Activated CD4-positive, alpha-beta memory T cell treated with anti-CD3 and anti-CD28 coated beads for 36 hours (primary cell): Measurements from ENCODE around the gene MAST2. TPM values are rescaled to one million over a fixed set of nuclear protein-coding genes. Genes with fewer than 3 reads are reported as not detected.

Source experiments
- CTCF ChIA-PET: fragments of 350-600 bp; sonication (Branson Sonifier 250); formaldehyde crosslinking; loops from one replicate; lab custom pipeline; 2021; ENCODE audit warnings: antibody characterized with exemption, inconsistent platforms; lab: Charles Lee
- POLR2A ChIA-PET: fragments of 350-600 bp; sonication (Branson Sonifier 250); formaldehyde crosslinking; loops from one replicate; lab custom pipeline; 2021; ENCODE audit warnings: antibody characterized with exemption; lab: Charles Lee
- DNase-seq: peaks from one replicate; pipeline ENCODE4 v3.0.0-alpha.2; 2020
- H3K27ac Mint-ChIP-seq: one replicate; pipeline ENCODE4 v1.8.0; 2021; ENCODE audit warnings: mixed read lengths
- H3K27me3 Mint-ChIP-seq: one replicate; pipeline ENCODE4 v1.8.0; 2021; ENCODE audit warnings: mixed read lengths
- H3K36me3 Mint-ChIP-seq: one replicate; pipeline ENCODE4 v1.8.0; 2021; ENCODE audit warnings: mixed read lengths
- H3K4me1 Mint-ChIP-seq: one replicate; pipeline ENCODE4 v1.8.0; 2021; ENCODE audit warnings: low read depth, mixed read lengths
- H3K4me3 Mint-ChIP-seq: one replicate; pipeline ENCODE4 v1.8.0; 2021; ENCODE audit warnings: mild to moderate bottlenecking, mixed read lengths
- H3K9me3 Mint-ChIP-seq: one replicate; pipeline ENCODE4 v1.8.0; 2021; ENCODE audit warnings: mixed read lengths
- intact Hi-C: fragments of 100-400 bp; cut with micrococcal nuclease; formaldehyde crosslinking; loops from one replicate; pipeline ENCODE4 v1.15.1; 2023
- total RNA-seq, 2 experiments: library from RNA; stranded (reverse); gene quantifications; one replicate each; pipeline ENCODE4 v1.2.3, GENCODE V29; 2021

Gene MAST2
- total RNA-seq, 2 experiments from 2014 or later, result 25.1 to 26.6 TPM

DNA sequence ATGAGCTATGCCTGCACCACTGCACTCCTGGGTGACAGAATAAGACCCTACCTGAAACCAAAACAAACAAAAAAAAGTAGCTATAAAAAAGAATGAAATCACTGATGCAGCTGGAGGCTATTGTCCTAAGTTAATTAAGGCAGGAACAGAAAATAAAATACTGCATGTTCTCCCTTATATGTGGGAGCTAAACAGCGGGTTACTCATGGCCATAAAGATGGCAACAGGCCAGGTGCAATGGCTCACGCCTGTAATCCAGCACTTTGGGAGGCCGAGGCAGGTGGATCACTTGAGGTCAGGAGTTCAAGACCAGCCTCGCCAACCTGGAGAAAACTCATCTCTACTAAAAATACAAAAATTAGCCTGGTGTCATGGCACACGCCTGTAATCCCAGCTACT lies 176.4 kb downstream of the MAST2 start:
- no peak overlapping the region for H3K27ac Mint-ChIP-seq
- peaks cover 4% of the 10 kb centered on the region for H3K9me3 Mint-ChIP-seq
- DNase-seq, result no peak
- H3K36me3 Mint-ChIP-seq, result peaks cover 3% of the 10 kb centered on the region
- POLR2A ChIA-PET, result no interaction called here
- H3K4me1 Mint-ChIP-seq, result no peaks in the 10 kb centered on the region
- H3K4me3 Mint-ChIP-seq, result no peak overlapping the region
- intact Hi-C loops, result no loop called here
- CTCF ChIA-PET, result interaction anchor here (0.8 kb wide), 1 partner anchor 244 kb away, joined by 3 read pairs; no protein-coding TSS in a partner anchor
- H3K27me3 Mint-ChIP-seq, result no peaks in the 10 kb centered on the region

DNA sequence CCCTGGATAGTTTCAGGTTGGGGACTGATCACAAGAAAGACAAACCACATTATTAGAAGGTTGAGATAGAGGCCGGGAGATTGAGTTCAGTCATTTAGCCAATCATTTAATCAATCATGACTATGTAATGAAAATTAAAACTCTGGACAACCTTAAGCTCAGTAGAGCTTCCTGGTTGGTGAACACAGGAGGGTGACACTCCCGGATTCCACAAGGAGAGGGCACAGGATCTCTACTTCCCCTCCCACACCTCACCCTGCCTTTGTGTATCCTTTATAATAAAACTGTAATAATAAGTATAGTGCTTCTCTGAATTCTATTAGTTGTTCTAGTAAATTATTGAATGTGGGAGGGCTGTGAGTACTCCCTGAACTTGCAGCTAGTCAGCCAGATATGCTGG lies 178.9 kb downstream of the MAST2 start:
- Mint-ChIP-seq H3K27me3 (no peaks in the 10 kb centered on the region), H3K36me3 (peaks cover 3% of the 10 kb centered on the region), H3K27ac (no peak overlapping the region), H3K4me3 (no peak overlapping the region), H3K4me1 (no peaks in the 10 kb centered on the region), H3K9me3 (peaks cover 4% of the 10 kb centered on the region)
- ChIA-PET CTCF (no interaction called here), POLR2A (no interaction called here)
- no peak for DNase-seq
- intact Hi-C loops, result no loop called here

DNA sequence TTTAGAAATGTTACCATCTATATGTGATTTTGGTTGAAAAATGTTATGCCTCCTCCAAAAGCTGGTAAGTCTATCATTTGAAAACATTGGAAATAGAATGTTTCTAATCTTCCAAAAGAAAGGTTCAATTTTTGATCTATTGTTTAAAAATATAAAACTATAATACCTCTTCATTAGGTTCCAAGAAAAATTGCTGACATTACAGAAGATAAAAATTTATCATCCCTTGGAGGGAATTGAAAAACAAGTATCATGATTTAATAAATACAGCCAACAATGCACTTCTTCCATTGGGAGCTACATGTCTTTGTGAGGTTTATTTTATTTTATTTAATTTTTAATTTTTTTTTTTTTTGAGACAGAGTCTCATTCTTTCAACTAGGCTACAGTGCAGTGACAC lies 180.6 kb downstream of the MAST2 start:
- Mint-ChIP-seq H3K4me3 (no peak overlapping the region), H3K4me1 (no peaks in the 10 kb centered on the region), H3K36me3 (peaks cover 3% of the 10 kb centered on the region), H3K27me3 (no peaks in the 10 kb centered on the region), H3K27ac (no peak overlapping the region), H3K9me3 (peaks cover 4% of the 10 kb centered on the region)
- POLR2A ChIA-PET, result no interaction called here
- intact Hi-C loops, result no loop called here
- no peak for DNase-seq
- CTCF ChIA-PET, result no interaction called here

- Mint-ChIP-seq H3K36me3 (peaks cover 3% of the 10 kb centered on the region), H3K9me3 (no peaks in the 10 kb centered on the region), H3K27me3 (no peaks in the 10 kb centered on the region), H3K4me3 (no peak overlapping the region), H3K4me1 (peaks cover 2% of the 10 kb centered on the region), H3K27ac (no peak overlapping the region)
- POLR2A ChIA-PET, result no interaction called here
- CTCF ChIA-PET, result no interaction called here
- intact Hi-C loops, result no loop called here
- DNase-seq, result no peak
Measured at GRCh38 chr1:45987204-45987603, 183.8 kb downstream of the MAST2 start.

GRCh38 chr1:45989249-45989648 lies 185.8 kb downstream of the MAST2 start:
- CTCF ChIA-PET, result no interaction called here
- no peak for DNase-seq
- peaks cover 2% of the 10 kb centered on the region for H3K4me1 Mint-ChIP-seq
- intact Hi-C loops, result no loop called here
- H3K4me3 Mint-ChIP-seq, result no peak overlapping the region
- no peaks in the 10 kb centered on the region for H3K9me3 Mint-ChIP-seq
- no peak overlapping the region for H3K27ac Mint-ChIP-seq
- peaks cover 3% of the 10 kb centered on the region for H3K36me3 Mint-ChIP-seq
- POLR2A ChIA-PET, result no interaction called here
- no peaks in the 10 kb centered on the region for H3K27me3 Mint-ChIP-seq

GRCh38 chr1:45994423-45994822 lies 191.0 kb downstream of the MAST2 start:
- CTCF ChIA-PET, result no interaction called here
- Mint-ChIP-seq H3K27ac (no peak overlapping the region), H3K4me1 (no peaks in the 10 kb centered on the region), H3K36me3 (peaks cover 3% of the 10 kb centered on the region), H3K27me3 (no peaks in the 10 kb centered on the region), H3K4me3 (no peak overlapping the region), H3K9me3 (no peaks in the 10 kb centered on the region)
- intact Hi-C loops, result no loop called here
- DNase-seq, result no peak
- POLR2A ChIA-PET, result no interaction called here

- DNase-seq, result no peak
- no peaks in the 10 kb centered on the region for H3K9me3 Mint-ChIP-seq
- intact Hi-C loops, result no loop called here
- CTCF ChIA-PET, result no interaction called here
- H3K27ac Mint-ChIP-seq, result no peak overlapping the region
- POLR2A ChIA-PET, result no interaction called here
- no peak overlapping the region for H3K4me3 Mint-ChIP-seq
- H3K36me3 Mint-ChIP-seq, result peaks cover 6% of the 10 kb centered on the region
- no peaks in the 10 kb centered on the region for H3K4me1 Mint-ChIP-seq
- no peaks in the 10 kb centered on the region for H3K27me3 Mint-ChIP-seq
Measured at GRCh38 chr1:45995298-45995697, 191.9 kb downstream of the MAST2 start.

GRCh38 chr1:45998020-45998617 lies 194.7 kb downstream of the MAST2 start:
- Mint-ChIP-seq H3K27ac (no peak overlapping the region), H3K4me3 (no peak overlapping the region), H3K27me3 (no peaks in the 10 kb centered on the region), H3K9me3 (no peaks in the 10 kb centered on the region), H3K36me3 (peaks cover 3% of the 10 kb centered on the region), H3K4me1 (no peaks in the 10 kb centered on the region)
- POLR2A ChIA-PET, result interaction anchor here (0.5 kb wide), 1 partner anchor 326 kb away, joined by 3 read pairs; no protein-coding TSS in a partner anchor
- intact Hi-C loops, result no loop called here
- CTCF ChIA-PET, result no interaction called here
- no peak for DNase-seq

DNA sequence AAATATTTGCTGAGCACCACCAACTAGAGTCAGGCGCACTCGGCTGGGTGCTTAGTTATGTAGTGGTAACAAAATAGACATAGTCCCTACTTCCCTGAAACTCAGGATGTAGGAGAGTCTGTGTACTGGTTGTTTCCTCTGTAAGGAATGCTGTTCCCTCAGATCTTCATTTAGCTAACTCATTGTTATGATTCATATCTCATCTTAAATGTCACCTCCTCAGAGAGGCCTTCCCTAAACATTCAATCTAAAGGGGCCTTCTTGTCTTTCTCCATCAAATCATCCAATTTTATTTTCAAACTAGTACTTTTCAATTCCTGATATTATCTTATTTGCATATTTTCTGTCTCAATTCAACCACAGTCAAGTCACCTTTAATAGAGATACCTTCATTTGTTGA lies 196.1 kb downstream of the MAST2 start:
- no peaks in the 10 kb centered on the region for H3K27me3 Mint-ChIP-seq
- H3K27ac Mint-ChIP-seq, result no peak overlapping the region
- H3K4me1 Mint-ChIP-seq, result no peaks in the 10 kb centered on the region
- H3K9me3 Mint-ChIP-seq, result no peaks in the 10 kb centered on the region
- peaks cover 3% of the 10 kb centered on the region for H3K36me3 Mint-ChIP-seq
- ChIA-PET CTCF (no interaction called here), POLR2A (no interaction called here)
- intact Hi-C loops, result no loop called here
- no peak for DNase-seq
- no peak overlapping the region for H3K4me3 Mint-ChIP-seq

DNA sequence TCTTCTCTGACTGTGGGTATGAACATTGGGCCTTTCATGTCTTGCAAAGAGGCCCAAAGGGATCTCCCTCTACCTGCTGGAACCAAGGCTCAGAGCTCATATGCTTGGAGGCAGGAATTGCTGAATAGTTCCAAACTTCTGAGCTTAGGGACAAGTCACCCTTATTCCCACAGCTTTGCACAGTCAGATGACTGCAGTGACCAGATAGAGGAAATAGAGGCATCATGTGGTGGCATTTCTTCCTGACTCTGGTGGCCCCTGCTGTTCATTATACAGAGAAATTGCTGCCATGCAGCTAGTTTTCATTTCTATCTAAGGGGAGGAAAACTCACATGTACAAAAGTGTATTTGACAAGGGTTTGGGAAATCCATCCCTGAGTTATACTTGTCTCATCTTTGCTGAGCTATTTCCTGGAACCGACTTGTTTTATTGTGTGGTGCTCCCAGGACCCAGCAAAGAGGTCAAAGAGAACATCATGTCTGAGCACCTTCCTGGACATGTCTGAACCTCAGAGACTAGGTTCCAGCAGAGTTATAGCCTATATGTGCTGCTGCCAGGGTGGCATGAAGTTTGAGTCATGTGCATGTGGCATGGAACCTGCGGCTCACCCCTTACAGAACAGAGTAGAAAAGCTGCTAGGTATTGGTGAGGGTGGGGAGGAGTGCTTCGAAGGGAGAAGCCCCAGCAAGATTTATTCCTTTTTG lies 197.8 kb downstream of the MAST2 start:
- H3K27me3 Mint-ChIP-seq, result no peaks in the 10 kb centered on the region
- POLR2A ChIA-PET, result no interaction called here
- peaks cover 3% of the 10 kb centered on the region for H3K36me3 Mint-ChIP-seq
- H3K4me3 Mint-ChIP-seq, result no peak overlapping the region
- H3K9me3 Mint-ChIP-seq, result no peaks in the 10 kb centered on the region
- H3K27ac Mint-ChIP-seq, result no peak overlapping the region
- no peaks in the 10 kb centered on the region for H3K4me1 Mint-ChIP-seq
- no peak for DNase-seq
- intact Hi-C loops, result no loop called here
- CTCF ChIA-PET, result interaction anchor here (0.5 to 0.6 kb wide), 2 partner anchors 228 to 642 kb away, joined by 3 read pairs; no protein-coding TSS in a partner anchor

DNA sequence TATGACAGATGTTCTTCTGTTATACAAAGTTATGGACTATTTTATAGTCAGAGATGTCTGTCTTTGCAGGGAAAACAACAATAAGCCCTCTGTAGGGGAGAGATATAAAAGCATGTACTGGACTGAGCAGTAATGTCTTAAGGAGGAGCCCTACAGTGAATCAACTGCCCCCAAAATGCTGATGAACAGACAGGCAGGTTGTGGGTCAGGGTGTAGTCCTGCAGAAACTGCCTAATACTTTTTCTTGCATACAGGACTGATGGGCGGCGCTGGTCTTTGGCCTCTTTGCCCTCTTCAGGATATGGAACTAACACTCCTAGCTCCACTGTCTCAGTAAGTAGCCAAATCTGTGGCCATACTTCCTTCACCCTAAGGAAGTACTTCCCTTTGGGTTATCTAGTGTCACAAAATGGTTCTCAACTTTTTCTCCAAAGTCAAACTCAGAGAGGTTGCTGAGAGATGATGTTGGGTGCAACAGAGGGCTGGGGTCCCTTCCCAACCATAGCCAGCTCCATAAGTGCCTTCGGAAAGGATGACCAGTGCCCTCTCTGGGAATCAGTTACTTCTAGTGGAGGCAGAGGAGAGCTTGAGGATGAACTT lies 199.2 kb downstream of the MAST2 start:
- ChIA-PET CTCF (interaction anchor here (0.5 kb wide), 1 partner anchor 202 kb away, joined by 3 read pairs; no protein-coding TSS in a partner anchor), POLR2A (no interaction called here)
- no peaks in the 10 kb centered on the region for H3K27me3 Mint-ChIP-seq
- no peaks in the 10 kb centered on the region for H3K9me3 Mint-ChIP-seq
- H3K27ac Mint-ChIP-seq, result no peak overlapping the region
- no peaks in the 10 kb centered on the region for H3K4me1 Mint-ChIP-seq
- intact Hi-C loops, result no loop called here
- H3K4me3 Mint-ChIP-seq, result no peak overlapping the region
- DNase-seq, result no peak
- peaks cover 12% of the 10 kb centered on the region for H3K36me3 Mint-ChIP-seq

- intact Hi-C loops, result no loop called here
Measured at GRCh38 chr1:46003315-46003714, 199.9 kb downstream of the MAST2 start.

More at GRCh38 chr1:46003315-46003714, 199.9 kb downstream of the MAST2 start:
- Mint-ChIP-seq H3K4me1 (no peaks in the 10 kb centered on the region), H3K4me3 (no peak overlapping the region), H3K36me3 (peaks cover 18% of the 10 kb centered on the region), H3K9me3 (no peaks in the 10 kb centered on the region), H3K27ac (no peak overlapping the region), H3K27me3 (no peaks in the 10 kb centered on the region)
- POLR2A ChIA-PET, result no interaction called here
- DNase-seq, result no peak
- CTCF ChIA-PET, result no interaction called here
